Measurements from ENCODE around the gene KRR1. TPM values are rescaled to one million over a fixed set of nuclear protein-coding genes. Genes with fewer than 3 reads are reported as not detected.
"Not testable (repeated sequence)": the region's sequence is repeated elsewhere in the genome, so short reads cannot be mapped to it uniquely, and the experiment has no call there.

KRR1 gene
- total RNA-seq, 1 donor: 10.0 TPM

- DNase-seq (ENCODE audit: low read depth in 2 of 3, low spot score in 2 of 3): peak in 2 of 3 donors; percentile 31 to 66
Measured at GRCh38 chr12:75526655-75527511, 15.5 kb upstream of the KRR1 start.

GRCh38 chr12:75525263-75525662, 13.9 kb upstream of the KRR1 start:
- no peak for DNase-seq (ENCODE audit: low read depth in 2 of 3, low spot score in 2 of 3)

GRCh38 chr12:75522124-75522523, 10.7 kb upstream of the KRR1 start:
- DNase-seq (ENCODE audit: low read depth in 2 of 3, low spot score in 2 of 3): not testable (repeated sequence)

- DNase-seq (ENCODE audit: low read depth in 2 of 3, low spot score in 2 of 3): not testable (repeated sequence)
Measured at GRCh38 chr12:75521224-75521623, 9.8 kb upstream of the KRR1 start.

GRCh38 chr12:75509621-75510020, 1.8 kb downstream of the KRR1 start:
- DNase-seq (ENCODE audit: low read depth in 2 of 3, low spot score in 2 of 3): no peak

- DNase-seq (ENCODE audit: low read depth in 2 of 3, low spot score in 2 of 3): no peak
Measured at GRCh38 chr12:75508159-75508558, 3.2 kb downstream of the KRR1 start.

- DNase-seq (ENCODE audit: low read depth in 2 of 3, low spot score in 2 of 3): no peak
Measured at GRCh38 chr12:75507086-75507485, 4.3 kb downstream of the KRR1 start.

- peak in 1 of 3 donors; percentile 65 for DNase-seq (ENCODE audit: low read depth in 2 of 3, low spot score in 2 of 3)
Measured at GRCh38 chr12:75505706-75506312, 5.6 kb downstream of the KRR1 start.

- no peak for DNase-seq (ENCODE audit: low read depth in 2 of 3, low spot score in 2 of 3)
Measured at GRCh38 chr12:75503866-75504265, 7.5 kb downstream of the KRR1 start.

- no peak for DNase-seq (ENCODE audit: low read depth in 2 of 3, low spot score in 2 of 3)
Measured at GRCh38 chr12:75503459-75503858, 8.0 kb downstream of the KRR1 start.

- DNase-seq (ENCODE audit: low read depth in 2 of 3, low spot score in 2 of 3): no peak
Measured at GRCh38 chr12:75491169-75491568, 20.2 kb downstream of the KRR1 start.

GRCh38 chr12:75489613-75490210, 21.7 kb downstream of the KRR1 start:
- DNase-seq (ENCODE audit: low read depth in 2 of 3, low spot score in 2 of 3): no peak

- no peak for DNase-seq (ENCODE audit: low read depth in 2 of 3, low spot score in 2 of 3)
Measured at GRCh38 chr12:75489187-75489586, 22.2 kb downstream of the KRR1 start.

- DNase-seq (ENCODE audit: low read depth in 2 of 3, low spot score in 2 of 3): peak in 1 of 3 donors; percentile 45
Measured at GRCh38 chr12:75488553-75488952, 22.9 kb downstream of the KRR1 start.

GRCh38 chr12:75487308-75487707, 24.1 kb downstream of the KRR1 start:
- no peak for DNase-seq (ENCODE audit: low read depth in 2 of 3, low spot score in 2 of 3)

GRCh38 chr12:75484450-75484849, 27.0 kb downstream of the KRR1 start:
- not testable (repeated sequence) for DNase-seq (ENCODE audit: low read depth in 2 of 3, low spot score in 2 of 3)

GRCh38 chr12:75483431-75483830, 28.0 kb downstream of the KRR1 start:
- no peak for DNase-seq (ENCODE audit: low read depth in 2 of 3, low spot score in 2 of 3)

GRCh38 chr12:75482646-75483045, 28.8 kb downstream of the KRR1 start:
- no peak for DNase-seq (ENCODE audit: low read depth in 2 of 3, low spot score in 2 of 3)

- DNase-seq (ENCODE audit: low read depth in 2 of 3, low spot score in 2 of 3): peak in 1 of 3 donors; percentile 21
Measured at GRCh38 chr12:75481774-75482173, 29.6 kb downstream of the KRR1 start.

GRCh38 chr12:75481013-75481705, 30.2 kb downstream of the KRR1 start:
- peak in 1 of 3 donors; percentile 71 for DNase-seq (ENCODE audit: low read depth in 2 of 3, low spot score in 2 of 3)

- DNase-seq (ENCODE audit: low read depth in 2 of 3, low spot score in 2 of 3): peak; percentile 64 to 86 (median 69)
Measured at GRCh38 chr12:75480469-75480949, 30.9 kb downstream of the KRR1 start, which contains the start of gene GLIPR1. TSS of gene GLIPR1 (plus strand) at chr12:75480755. CDS start at chr12:75480881, 126 bp downstream.

All from hematopoietic multipotent progenitor cell (in vitro differentiated cells).